AG04449 (cell line): ENCODE data around the gene FXYD3.
"Not testable (repeated sequence)": the region's sequence is repeated elsewhere in the genome, so short reads cannot be mapped to it uniquely, and the experiment has no call there.

ENCODE experiments used
- CTCF ChIA-PET: fragments of 350-600 bp; formaldehyde crosslinking; extraction: SDS; loops from one replicate; lab custom pipeline; 2021; ENCODE audit warnings: antibody characterized with exemption; lab: Yijun Ruan, JAX
- POLR2A ChIA-PET: fragments of 400-600, 350-600 bp; formaldehyde crosslinking; extraction: SDS; loops from one replicate; lab custom pipeline; 2020; ENCODE audit warnings: antibody characterized with exemption, inconsistent platforms; lab: Yijun Ruan, JAX
- DNase-seq: peaks from one replicate; pipeline ENCODE4 v3.0.0-alpha.2; 2010; ENCODE audit warnings: low read depth, low spot score
- H3K4me3 ChIP-seq: 2 replicates; pipeline ENCODE4 v1.5.1; 2011; ENCODE audit warnings: low read depth, mild to moderate bottlenecking, control low read depth, low read length
- TF ChIP-seq, protein P1 (sequence below): IDR thresholded peaks from one replicate; pipeline ENCODE4 v1.5.1; 2011; ENCODE audit warnings: mild to moderate bottlenecking, moderate library complexity, low read length, control low read depth, inconsistent platforms; ENCODE audit not compliant: insufficient read depth; ENCODE audit errors: missing control alignments

Gene FXYD3

DNA sequence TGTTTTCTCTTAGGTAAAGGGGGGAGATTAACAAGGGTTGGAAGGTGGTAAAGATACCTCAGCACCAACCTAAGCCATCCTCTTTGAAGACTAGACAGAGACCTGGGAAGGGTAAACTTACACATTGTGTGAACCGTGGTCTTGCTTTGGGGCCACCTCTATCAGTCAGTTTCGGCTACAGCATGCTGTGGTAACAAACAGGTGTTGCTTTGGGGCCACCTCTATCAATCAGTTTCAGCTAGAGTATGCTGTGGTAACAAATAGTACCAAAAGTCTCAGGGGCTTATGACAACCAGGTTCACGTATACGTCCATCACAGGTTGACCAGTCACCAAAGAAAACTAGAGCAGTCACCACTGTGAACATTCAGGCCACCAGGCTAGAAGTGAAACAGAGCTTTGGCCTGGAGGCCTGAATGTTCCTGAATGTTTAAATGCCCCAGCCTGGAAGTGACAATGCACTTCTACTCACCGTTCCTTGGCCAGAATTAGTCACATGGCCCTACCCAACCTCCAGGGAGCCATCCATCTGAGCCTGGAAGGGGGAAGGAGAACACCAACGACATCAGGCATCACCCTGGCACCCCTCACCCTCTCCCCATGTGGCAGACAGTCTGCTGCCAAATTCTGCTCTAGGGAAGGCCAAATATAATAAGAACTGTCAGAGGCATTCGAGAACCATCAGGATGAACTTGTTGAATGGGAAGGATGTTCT, 31.3 kb downstream of the FXYD3 start:
- POLR2A ChIA-PET = no interaction called here

DNA sequence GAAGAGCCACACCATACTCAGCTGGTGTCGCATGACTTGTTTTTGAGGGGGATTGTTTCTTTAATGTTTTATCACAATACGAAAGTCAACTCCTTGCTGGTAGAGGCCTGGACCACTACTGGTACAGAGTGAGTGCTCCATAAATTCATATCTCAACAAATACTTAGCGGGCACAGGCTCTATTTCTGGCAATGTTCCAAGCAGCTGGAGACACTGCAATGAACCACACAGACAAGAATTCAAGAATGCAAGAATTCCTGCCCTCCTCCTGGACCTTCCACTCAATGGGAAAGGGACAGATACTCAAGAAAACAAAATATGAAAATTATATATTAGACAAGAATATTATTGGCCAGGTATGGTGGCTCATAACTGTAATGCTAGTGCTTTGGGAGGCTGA, 33.8 kb downstream of the FXYD3 start:
- CTCF ChIA-PET = interaction anchor here (1.1 to 5.1 kb wide), 4 partner anchors 7 to 83 kb away, joined by 3 to 34 read pairs (median 6); partner anchors contain the start of gene LGI4
- TF ChIP-seq, protein P1, sequence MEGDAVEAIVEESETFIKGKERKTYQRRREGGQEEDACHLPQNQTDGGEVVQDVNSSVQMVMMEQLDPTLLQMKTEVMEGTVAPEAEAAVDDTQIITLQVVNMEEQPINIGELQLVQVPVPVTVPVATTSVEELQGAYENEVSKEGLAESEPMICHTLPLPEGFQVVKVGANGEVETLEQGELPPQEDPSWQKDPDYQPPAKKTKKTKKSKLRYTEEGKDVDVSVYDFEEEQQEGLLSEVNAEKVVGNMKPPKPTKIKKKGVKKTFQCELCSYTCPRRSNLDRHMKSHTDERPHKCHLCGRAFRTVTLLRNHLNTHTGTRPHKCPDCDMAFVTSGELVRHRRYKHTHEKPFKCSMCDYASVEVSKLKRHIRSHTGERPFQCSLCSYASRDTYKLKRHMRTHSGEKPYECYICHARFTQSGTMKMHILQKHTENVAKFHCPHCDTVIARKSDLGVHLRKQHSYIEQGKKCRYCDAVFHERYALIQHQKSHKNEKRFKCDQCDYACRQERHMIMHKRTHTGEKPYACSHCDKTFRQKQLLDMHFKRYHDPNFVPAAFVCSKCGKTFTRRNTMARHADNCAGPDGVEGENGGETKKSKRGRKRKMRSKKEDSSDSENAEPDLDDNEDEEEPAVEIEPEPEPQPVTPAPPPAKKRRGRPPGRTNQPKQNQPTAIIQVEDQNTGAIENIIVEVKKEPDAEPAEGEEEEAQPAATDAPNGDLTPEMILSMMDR = no peak
- POLR2A ChIA-PET = no interaction called here
- H3K4me3 ChIP-seq = no peak overlapping the region
- DNase-seq = no peak

More for the DNA sequence above, 31.3 kb downstream of the FXYD3 start:
- no peak for DNase-seq
- TF ChIP-seq, protein P1 = no peak
- H3K4me3 ChIP-seq = no peak overlapping the region
- CTCF ChIA-PET = interaction anchor here (1.2 to 7.8 kb wide), 3 partner anchors 7 to 32 kb away, joined by 3 to 104 read pairs (median 34); partner anchors contain the start of genes FXYD5 and LGI4

DNA sequence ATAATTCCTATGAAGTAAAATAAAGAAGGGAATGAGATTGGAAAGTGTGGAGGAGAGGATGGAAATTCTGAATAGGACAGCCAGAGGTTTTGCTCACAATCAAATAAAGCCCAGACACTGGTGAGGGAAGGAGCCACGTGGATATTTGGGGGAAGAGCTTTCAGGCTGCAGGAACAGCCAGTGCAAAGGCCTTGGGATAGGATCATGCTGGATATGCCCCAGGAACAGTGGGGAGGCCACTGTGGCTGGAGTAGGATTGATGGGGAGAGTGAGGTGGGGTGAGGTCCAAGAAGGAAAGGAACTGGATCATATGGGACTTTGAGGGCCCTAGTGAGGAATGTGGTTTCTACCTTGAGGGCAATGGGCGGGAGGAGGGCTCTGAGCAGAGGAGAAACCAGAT, 34.8 kb downstream of the FXYD3 start:
- TF ChIP-seq, protein P1 = no peak
- no peak for DNase-seq
- no peak overlapping the region for H3K4me3 ChIP-seq
- CTCF ChIA-PET = interaction anchor here (1.0 to 6.5 kb wide), 4 partner anchors 8 to 107 kb away, joined by 4 to 104 read pairs (median 4); partner anchors contain the start of gene FXYD7
- POLR2A ChIA-PET = no interaction called here

DNA sequence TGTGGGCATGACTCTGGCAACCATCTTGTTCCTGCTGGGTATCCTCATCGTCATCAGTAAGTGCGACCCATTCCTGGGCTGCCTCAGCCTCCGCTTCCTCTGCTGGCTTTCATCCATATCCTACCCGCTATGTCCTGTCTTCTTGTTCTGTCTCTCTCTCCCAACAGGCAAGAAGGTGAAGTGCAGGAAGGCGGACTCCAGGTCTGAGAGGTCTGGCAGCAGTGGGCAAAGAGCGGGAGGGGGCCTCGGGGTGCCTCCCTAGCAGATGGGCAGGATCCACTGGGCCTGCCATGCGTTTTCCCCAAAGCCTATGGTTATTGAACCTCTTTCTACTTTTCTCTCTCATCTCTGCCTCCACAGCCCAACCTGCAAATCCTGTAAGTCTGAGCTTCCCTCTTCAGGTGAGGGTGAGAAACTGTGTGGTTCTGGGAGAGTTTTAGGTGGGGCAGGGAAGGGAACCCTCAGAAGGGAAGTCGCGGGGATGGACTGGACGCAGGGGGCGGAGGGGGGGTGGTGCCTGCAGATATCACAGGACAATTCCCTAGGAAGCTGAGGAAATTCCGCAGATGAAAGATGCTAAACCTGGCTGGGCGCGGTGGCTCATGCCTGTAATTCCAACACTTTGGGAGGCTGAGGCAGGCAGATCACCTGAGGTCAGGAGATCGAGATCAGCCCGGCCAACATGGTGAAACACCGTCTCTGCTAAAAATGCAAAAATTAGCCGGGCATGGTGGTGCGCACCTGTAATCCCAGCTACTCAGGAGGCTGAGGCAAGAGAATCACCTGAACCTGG, 35.8 kb downstream of the FXYD3 start:
- H3K4me3 ChIP-seq = no peak overlapping the region
- CTCF ChIA-PET = interaction anchor here (0.9 to 6.5 kb wide), 6 partner anchors 8 to 108 kb away, joined by 3 to 104 read pairs (median 4); partner anchors contain the start of genes FXYD7 and LGI4
- TF ChIP-seq, protein P1 = no peak
- DNase-seq = no peak
- POLR2A ChIA-PET = no interaction called here

DNA sequence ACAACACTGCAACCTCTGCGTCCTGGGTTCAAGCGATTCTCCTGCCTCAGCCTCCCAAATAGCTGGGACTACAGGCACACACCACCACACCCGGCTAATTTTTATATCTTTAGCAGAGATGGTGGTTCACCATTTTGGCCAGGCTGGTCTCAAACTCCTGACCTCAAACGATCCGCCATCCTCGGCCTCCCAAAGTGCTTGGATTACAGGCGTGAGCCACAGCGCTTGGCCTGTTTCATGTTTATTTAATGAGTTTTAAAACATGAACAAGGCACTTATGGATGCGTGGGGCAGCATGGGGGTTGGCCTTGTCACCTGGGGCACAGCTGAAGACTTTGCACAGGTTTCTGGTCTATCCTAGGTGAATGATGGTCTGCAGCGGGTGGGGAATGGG, 37.5 kb downstream of the FXYD3 start:
- POLR2A ChIA-PET, DNase-seq, H3K4me3 ChIP-seq: not testable (repeated sequence)
- CTCF ChIA-PET = interaction anchor here (0.9 to 6.5 kb wide), 13 partner anchors 10 to 108 kb away, joined by 3 to 104 read pairs (median 6); partner anchors contain the start of genes FXYD3, FXYD7 and LGI4

DNA sequence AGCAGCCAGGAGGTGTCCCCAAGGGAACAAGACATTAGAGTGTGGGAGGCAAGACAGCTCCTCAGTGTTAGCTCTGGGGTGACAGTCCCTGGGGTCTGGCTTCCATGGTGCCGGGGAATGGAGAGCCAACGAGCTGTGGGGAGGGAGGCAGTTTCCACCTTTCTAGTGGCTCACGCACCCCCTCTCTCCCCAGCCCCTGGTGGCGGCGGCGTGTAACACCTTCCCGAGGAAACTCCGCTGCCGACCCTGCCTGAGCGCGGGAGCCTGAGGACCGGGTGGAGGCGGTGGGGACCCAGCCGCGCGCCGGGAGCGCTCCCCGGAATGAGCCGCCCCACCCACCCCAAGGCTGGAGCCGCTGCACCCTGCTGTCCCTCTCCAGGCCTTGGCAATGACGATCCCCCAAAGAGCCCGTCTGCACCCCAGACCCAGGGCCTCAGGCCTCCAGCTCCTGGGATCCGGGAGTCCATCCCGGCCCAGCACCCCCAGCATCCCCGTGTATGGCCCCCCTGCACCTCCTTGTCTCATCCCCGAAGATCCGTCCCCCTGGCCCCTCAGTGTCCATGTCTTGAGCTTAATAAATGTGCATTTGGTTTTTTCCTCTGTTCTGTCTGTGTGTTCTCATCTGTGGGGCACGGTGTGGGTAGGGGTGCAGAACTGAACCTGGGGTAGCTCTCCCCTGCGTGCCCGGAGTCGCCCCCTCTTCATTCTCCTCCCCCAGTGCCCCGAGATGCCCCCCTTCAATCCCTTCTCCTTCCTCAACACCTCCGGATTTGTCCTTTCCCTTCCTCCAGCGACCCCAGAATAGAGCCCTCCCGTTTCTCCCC, 38.3 kb downstream of the FXYD3 start:
- DNase-seq = no peak
- CTCF ChIA-PET = interaction anchor here (0.9 to 6.5 kb wide), 17 partner anchors 9 to 116 kb away, joined by 3 to 104 read pairs (median 5); partner anchors contain the start of genes FXYD3, FXYD7 and LGI4
- TF ChIP-seq, protein P1 = peak; percentile 84
- peak overlapping the region; percentile 89 for H3K4me3 ChIP-seq
- POLR2A ChIA-PET = interaction anchor here (0.5 to 2.0 kb wide), 2 partner anchors 12 to 125 kb away, joined by 3 to 10 read pairs; no protein-coding TSS in a partner anchor
